Spleen (tissue), 11 donors: Measurements from ENCODE around the gene RSPH1. TPM values are rescaled to one million over a fixed set of nuclear protein-coding genes. Genes with fewer than 3 reads are reported as not detected.
A peak's percentile ranks its signal among the peaks of the same experiment; 100 is the strongest.

ENCODE experiments used
- DNase-seq: peaks from one replicate; pipeline ENCODE4 v3.0.0-alpha.2; 2020
- H3K27ac ChIP-seq, 8 donors: fragments of 200-600 bp; sonication (generic) in 7 of 8; 1 replicate in 4 of 8; 2 replicates in 4 of 8; pipeline versions ENCODE4 v1.5.0 to v1.8.0; 2016 to 2021; ENCODE audit warnings: inconsistent platforms in 4 of 8, mild to moderate bottlenecking in 4 of 8, moderate library complexity in 1 of 8
- H3K27me3 ChIP-seq, 7 donors: fragments of 200-600 bp; sonication (generic) in 6 of 7; replicated peaks in 1 of 7; 1 replicate in 4 of 7; 2 replicates in 3 of 7; pipeline versions ENCODE4 v1.5.0 to v1.8.0; 2016 to 2021; ENCODE audit warnings: inconsistent platforms in 3 of 7, mild to moderate bottlenecking in 1 of 7
- H3K36me3 ChIP-seq, 6 donors: fragments of 200-600 bp; sonication (generic) in 5 of 6; 1 replicate in 4 of 6; 2 replicates in 2 of 6; pipeline versions ENCODE4 v1.5.0 to v1.8.0; 2016 to 2021; ENCODE audit warnings: inconsistent platforms in 2 of 6
- H3K4me1 ChIP-seq, 6 donors: fragments of 200-600 bp; sonication (generic) in 5 of 6; 1 replicate in 3 of 6; 2 replicates in 3 of 6; pipeline versions ENCODE4 v1.5.0 to v1.8.0; 2016 to 2021; ENCODE audit warnings: inconsistent platforms in 3 of 6
- H3K4me3 ChIP-seq, 8 donors: fragments of 200-600 bp; sonication (generic) in 7 of 8; 1 replicate in 4 of 8; 2 replicates in 4 of 8; pipeline versions ENCODE4 v1.5.0 to v1.8.0; 2016 to 2021; ENCODE audit warnings: inconsistent platforms in 4 of 8, mild to moderate bottlenecking in 4 of 8, moderate library complexity in 2 of 8
- H3K9me3 ChIP-seq, 8 donors: fragments of 200-600 bp; sonication (generic) in 7 of 8; 1 replicate in 4 of 8; 2 replicates in 4 of 8; pipeline versions ENCODE4 v1.5.0 to v1.8.0; 2016 to 2021; ENCODE audit warnings: inconsistent platforms in 4 of 8
- POLR2A ChIP-seq, 3 donors: fragments of 450-650 bp; IDR thresholded peaks; one replicate each; pipeline ENCODE4 v1.5.1; 2017; ENCODE audit warnings: antibody characterized with exemption in 3 of 3, mild to moderate bottlenecking in 1 of 3
- POLR2AphosphoS5 ChIP-seq, 3 donors: sonication (generic); formaldehyde crosslinking; IDR thresholded peaks; one replicate each; pipeline ENCODE4 v1.5.1; 2017; ENCODE audit warnings: antibody characterized with exemption in 3 of 3
- WGBS, 5 donors: extraction: QIAGEN DNeasy Blood & Tissue Kit in 3 of 5; methylation state at CpG; one replicate each; pipeline versions ENCODE4 v1.1.5 to v1.1.7; 2013 to 2018; 5-methylcytosine and 5-hydroxymethylcytosine counted together
- intact Hi-C: fragments of 100-400 bp; cut with DNase I; formaldehyde crosslinking; loops from one replicate; pipeline ENCODE4 v1.15.0; 2023; ENCODE audit warnings: low total_unique reads
- polyA plus RNA-seq, 3 donors: library from polyadenylated mRNA; stranded (reverse); fragments of 200-250 nt; gene quantifications; one replicate each; pipeline ENCODE4 v1.2.1, GENCODE V29; 2013
- total RNA-seq, 7 donors: library from RNA; depleted of rRNA in 3 of 7; stranded (reverse); fragments of >200 nt in 3 of 7; fragmentation: NEBNext Ultra II Directional in 4 of 7; extraction: Animal tissue kit (Norgen Biotek cat#: 25700) in 4 of 7; gene quantifications; one replicate each; pipeline versions ENCODE4 v1.1.0 to v1.2.1, GENCODE V29; 2016 to 2021
- TF ChIP-seq, protein P1 (sequence below), 11 experiments: fragments of 200-600 bp in 7 of 11; fragments of 450-650 bp in 4 of 11; sonication (generic) in 4 of 11; IDR thresholded peaks in 8 of 11; conservative IDR thresholded peaks in 3 of 11; 1 replicate in 7 of 11; 2 replicates in 4 of 11; pipeline versions ENCODE4 v1.4.0 to v1.8.0; 2016 to 2021; ENCODE audit warnings: antibody characterized with exemption in 11 of 11, inconsistent platforms in 4 of 11, mild to moderate bottlenecking in 1 of 11
- donor health status: healthy with polysubstance abuse.
- donor health status: DM: no; HTN: no; CAD: no; lungs with moderate emphysema.
- donor health status: DM: no; HTN: no; CAD: no.
- donor health status: Bipolar disorder and iron deficiency.
- donor health status: healthy.
- donor health status: DM: no; HTN: no; CAD: no.
- donor health status: DM: yes; HTN: yes; CAD: no.

Gene RSPH1
- total and polyA plus RNA-seq, 10 donors: 0.10 to 0.35 (median 0.26) TPM; not detected in 5

DNA sequence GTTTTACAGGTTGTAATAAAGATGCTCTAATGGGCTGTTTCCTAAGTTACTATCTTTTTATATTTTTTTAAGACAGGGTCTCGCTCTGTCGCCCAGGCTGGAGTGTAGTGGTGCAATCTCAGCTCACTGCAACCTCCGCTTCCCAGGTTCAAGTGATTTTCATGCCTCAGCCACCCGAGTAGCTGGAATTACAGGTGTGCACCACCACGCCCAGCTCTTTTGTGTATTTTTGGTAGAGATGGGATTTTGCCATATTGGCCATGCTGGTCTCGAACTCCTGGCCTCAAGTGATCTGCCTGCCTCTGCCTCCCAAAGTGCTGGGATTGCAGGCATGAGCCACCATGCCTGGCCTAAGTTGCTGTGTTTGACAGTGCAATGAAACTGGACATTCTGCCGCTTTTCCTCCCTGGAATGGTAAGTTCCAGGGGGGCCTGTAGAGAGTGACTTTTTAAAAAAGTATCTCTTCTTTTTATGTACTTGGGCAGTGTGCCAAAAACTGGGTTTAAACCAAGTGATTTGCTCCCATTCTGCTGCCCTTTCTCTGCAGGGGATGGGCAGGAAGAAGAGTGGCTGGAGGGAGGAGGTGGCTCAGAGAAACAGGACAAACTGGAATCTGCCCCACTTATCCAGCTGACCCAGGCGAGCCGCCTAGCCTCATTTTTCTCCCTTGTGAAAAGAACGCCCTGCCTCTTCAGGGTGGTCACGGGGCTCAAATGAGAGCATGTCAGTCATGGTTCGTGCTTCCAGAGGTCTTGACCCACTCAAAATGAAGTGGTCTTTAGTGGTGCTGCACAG lies 19.9 kb upstream of the RSPH1 start:
- H3K4me3 ChIP-seq: peak overlapping the region in 3 of 8 donors; percentile 85 to 96 (median 88)
- TF ChIP-seq, protein P1, sequence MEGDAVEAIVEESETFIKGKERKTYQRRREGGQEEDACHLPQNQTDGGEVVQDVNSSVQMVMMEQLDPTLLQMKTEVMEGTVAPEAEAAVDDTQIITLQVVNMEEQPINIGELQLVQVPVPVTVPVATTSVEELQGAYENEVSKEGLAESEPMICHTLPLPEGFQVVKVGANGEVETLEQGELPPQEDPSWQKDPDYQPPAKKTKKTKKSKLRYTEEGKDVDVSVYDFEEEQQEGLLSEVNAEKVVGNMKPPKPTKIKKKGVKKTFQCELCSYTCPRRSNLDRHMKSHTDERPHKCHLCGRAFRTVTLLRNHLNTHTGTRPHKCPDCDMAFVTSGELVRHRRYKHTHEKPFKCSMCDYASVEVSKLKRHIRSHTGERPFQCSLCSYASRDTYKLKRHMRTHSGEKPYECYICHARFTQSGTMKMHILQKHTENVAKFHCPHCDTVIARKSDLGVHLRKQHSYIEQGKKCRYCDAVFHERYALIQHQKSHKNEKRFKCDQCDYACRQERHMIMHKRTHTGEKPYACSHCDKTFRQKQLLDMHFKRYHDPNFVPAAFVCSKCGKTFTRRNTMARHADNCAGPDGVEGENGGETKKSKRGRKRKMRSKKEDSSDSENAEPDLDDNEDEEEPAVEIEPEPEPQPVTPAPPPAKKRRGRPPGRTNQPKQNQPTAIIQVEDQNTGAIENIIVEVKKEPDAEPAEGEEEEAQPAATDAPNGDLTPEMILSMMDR (IDR thresholded peaks at IDR 0.05 in 8 of 11, conservative IDR thresholded peaks at IDR 0.05 in 3 of 11): no peak
- TF ChIP-seq POLR2AphosphoS5 (IDR thresholded peaks at IDR 0.05): peak in 2 of 3 donors; percentile 30 to 48
- H3K9me3 ChIP-seq: no peaks in the 10 kb centered on the region
- no peak for DNase-seq
- intact Hi-C loops: loop anchor here (10.0 kb wide), 1 partner anchor 51 kb away; no protein-coding TSS in a partner anchor
- 82 to 89% (median 87%) methylated on average over 12 of the region's 12 CpGs for WGBS, 5 donors
- H3K36me3 ChIP-seq: peaks cover 0 to 42% (median 27%) of the 10 kb centered on the region in 6 donors
- no peak overlapping the region for H3K27ac ChIP-seq
- peaks cover 17 to 68% (median 41%) of the 10 kb centered on the region in 6 donors for H3K4me1 ChIP-seq
- H3K27me3 ChIP-seq: no peaks in the 10 kb centered on the region

DNA sequence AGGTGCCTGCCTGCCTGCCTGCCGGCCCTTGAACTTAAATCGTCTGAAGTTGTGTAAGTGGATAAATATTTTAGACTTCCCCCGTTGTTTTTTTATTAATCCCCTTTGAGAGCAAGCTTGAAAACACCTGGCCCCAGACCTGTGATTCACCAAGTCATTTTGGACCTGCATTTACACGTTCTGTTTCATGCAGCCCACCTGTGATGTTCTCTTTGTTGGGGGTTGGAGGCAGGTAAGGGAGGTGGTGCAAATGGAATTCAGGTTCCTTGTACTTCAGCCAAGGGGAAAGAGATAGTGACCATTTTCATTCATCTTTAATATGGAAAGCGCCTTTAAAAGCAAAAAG lies 18.8 kb upstream of the RSPH1 start:
- intact Hi-C loops: loop anchor here (10.0 kb wide), 1 partner anchor 50 kb away; no protein-coding TSS in a partner anchor
- no peaks in the 10 kb centered on the region for H3K9me3 ChIP-seq
- H3K4me1 ChIP-seq: peaks cover 17 to 60% (median 39%) of the 10 kb centered on the region in 6 donors
- no peak for TF ChIP-seq POLR2A (IDR thresholded peaks at IDR 0.05)
- TF ChIP-seq, protein P1 (IDR thresholded peaks at IDR 0.05 in 8 of 11, conservative IDR thresholded peaks at IDR 0.05 in 3 of 11): no peak
- TF ChIP-seq POLR2AphosphoS5 (IDR thresholded peaks at IDR 0.05): no peak
- peak overlapping the region; percentile 77 to 96 (median 86) for H3K4me3 ChIP-seq
- H3K27me3 ChIP-seq: no peaks in the 10 kb centered on the region
- DNase-seq: no peak
- H3K36me3 ChIP-seq: peaks cover 0 to 32% (median 20%) of the 10 kb centered on the region in 6 donors
- 14 to 19% (median 18%) methylated on average over 5 of the region's 5 CpGs for WGBS, 5 donors
- peak overlapping the region in 6 of 8 donors; percentile 84 to 91 (median 85) for H3K27ac ChIP-seq

DNA sequence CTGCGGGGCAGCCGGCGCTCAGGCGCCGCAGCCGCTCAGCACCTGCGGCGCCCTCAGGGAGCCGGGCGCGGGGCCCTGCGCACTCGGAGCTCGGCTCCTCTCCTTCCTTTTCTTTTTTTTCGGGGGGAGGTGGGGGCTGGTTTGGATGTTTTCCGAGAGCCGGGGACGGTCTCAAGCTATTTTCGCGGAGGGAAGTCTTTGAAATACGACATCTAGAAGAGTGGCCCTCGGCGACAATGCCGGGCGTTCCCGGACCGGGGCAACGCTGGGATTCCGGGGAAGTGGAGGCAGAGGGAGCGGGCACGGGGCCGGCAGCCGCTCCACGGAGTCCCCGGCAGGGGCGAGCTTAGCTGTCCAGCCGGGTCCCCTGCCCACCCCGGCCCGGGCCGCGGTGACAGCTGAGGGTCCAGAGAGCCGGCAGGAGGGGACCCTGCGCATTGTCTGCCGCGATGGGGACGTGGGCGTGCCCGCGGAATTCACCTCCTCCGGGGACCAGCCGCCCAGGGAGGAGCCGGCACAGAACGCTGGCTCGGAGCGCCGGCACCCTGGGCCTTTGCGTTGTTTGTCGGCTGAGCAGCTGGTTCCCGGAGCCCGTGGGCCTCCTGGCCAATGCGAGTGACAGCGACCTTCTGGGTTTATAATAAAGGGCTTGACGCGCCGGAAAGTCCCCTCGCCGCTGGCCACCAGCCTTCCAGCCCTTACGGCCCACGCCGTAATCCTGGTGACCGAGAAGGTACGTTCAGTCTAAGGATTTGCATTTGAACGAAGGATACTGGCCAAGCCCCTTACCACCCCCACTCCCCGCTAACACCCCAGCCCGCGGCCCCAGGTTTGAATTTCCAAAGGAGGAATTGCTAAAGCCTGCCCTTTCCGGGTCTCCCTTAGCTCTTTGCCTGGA lies 18.2 kb upstream of the RSPH1 start:
- peak; percentile 91 for DNase-seq
- TF ChIP-seq POLR2AphosphoS5 (IDR thresholded peaks at IDR 0.05) (peak; percentile 56 to 77 (median 76)), POLR2A (IDR thresholded peaks at IDR 0.05) (no peak)
- intact Hi-C loops: loop anchor here (10.0 kb wide), 1 partner anchor 49 kb away; no protein-coding TSS in a partner anchor
- peak overlapping the region; percentile 77 to 96 (median 86) for H3K4me3 ChIP-seq
- no peaks in the 10 kb centered on the region for H3K27me3 ChIP-seq
- H3K36me3 ChIP-seq: peaks cover 0 to 26% (median 16%) of the 10 kb centered on the region in 6 donors
- peaks cover 17 to 56% (median 39%) of the 10 kb centered on the region in 6 donors for H3K4me1 ChIP-seq
- no peaks in the 10 kb centered on the region for H3K9me3 ChIP-seq
- H3K27ac ChIP-seq: peak overlapping the region; percentile 69 to 91 (median 84)
- 1% methylated on average over 39 to 77 of the region's 77 CpGs for WGBS, 5 donors

DNA sequence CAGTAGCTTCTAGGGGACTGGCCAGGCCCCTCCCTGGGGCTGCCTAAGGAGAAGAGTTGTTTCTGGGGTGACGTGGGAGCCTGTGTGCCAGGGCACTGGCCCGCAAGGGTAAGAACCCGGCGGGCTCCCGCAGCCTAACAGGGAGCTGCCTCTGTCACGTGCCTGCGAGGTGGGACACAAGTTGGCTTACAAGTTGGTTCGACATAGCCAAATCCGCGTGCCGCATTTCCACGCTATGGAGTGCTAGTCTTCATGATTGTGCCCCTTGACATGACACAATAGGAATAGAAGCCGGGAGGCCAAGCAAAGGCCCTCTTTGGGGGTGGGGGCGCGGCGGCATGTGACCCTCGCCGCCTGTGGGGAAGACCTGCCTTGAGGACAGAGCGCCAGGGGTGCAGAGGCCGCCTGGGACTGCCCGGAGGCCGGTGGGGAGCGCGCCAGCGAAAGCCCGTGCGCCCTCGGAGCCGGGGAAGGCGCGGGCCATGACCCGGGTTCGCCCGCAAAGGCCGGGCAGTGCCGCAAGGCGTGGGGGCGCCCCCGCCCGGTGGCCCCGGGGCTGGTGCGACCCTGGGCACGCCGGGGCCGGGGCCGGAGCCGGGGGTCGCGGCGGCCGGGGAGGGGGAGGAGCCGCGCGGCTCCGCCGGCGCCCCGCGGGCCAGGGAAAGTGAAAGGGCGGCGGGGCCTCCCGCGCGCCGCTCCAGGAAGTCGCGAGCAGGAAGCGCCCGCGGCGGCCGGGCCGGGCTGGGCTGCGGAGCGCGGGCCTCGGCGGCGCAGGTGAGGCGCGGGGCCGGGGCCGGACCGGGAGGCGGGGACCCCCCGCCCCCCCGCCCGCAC lies 17.3 kb upstream of the RSPH1 start, which contains the start of gene SLC37A1:
Gene SLC37A1, plus strand, starts transcription at position 702 of the 834 bp plus-strand sequence. CDS start 4,603 bp downstream, outside the sequence.
- peak; percentile 90 for DNase-seq
- peaks cover 17 to 52% (median 39%) of the 10 kb centered on the region in 6 donors for H3K4me1 ChIP-seq
- no peaks in the 10 kb centered on the region for H3K27me3 ChIP-seq
- H3K27ac ChIP-seq: peak within 1 kb of the TSS; percentile 69 to 91 (median 84)
- TF ChIP-seq POLR2A (IDR thresholded peaks at IDR 0.05): no peak
- peak in 2 of 3 donors; percentile 5 to 15 for TF ChIP-seq POLR2AphosphoS5 (IDR thresholded peaks at IDR 0.05)
- peak within 1 kb of the TSS; percentile 77 to 96 (median 86) for H3K4me3 ChIP-seq
- no peaks in the 10 kb centered on the region for H3K9me3 ChIP-seq
- peaks cover 0 to 17% (median 7%) of the 10 kb centered on the region in 6 donors for H3K36me3 ChIP-seq
- 11 to 28% (median 19%) methylated on average over 39 to 88 of the region's 88 CpGs for WGBS, 5 donors
- intact Hi-C loops: loop anchor here (10.0 kb wide), 1 partner anchor 49 kb away; no protein-coding TSS in a partner anchor
